GM19023 (cell line): ENCODE results near the gene TBC1D30.

Experiments used
- ATAC-seq: cut with Tn5 transposase; IDR thresholded peaks from one replicate; pipeline ENCODE4 v1.9.1; 2021; ENCODE audit warnings: mild to moderate bottlenecking, moderate library complexity; ENCODE audit not compliant: unreplicated experiment

Gene TBC1D30

DNA sequence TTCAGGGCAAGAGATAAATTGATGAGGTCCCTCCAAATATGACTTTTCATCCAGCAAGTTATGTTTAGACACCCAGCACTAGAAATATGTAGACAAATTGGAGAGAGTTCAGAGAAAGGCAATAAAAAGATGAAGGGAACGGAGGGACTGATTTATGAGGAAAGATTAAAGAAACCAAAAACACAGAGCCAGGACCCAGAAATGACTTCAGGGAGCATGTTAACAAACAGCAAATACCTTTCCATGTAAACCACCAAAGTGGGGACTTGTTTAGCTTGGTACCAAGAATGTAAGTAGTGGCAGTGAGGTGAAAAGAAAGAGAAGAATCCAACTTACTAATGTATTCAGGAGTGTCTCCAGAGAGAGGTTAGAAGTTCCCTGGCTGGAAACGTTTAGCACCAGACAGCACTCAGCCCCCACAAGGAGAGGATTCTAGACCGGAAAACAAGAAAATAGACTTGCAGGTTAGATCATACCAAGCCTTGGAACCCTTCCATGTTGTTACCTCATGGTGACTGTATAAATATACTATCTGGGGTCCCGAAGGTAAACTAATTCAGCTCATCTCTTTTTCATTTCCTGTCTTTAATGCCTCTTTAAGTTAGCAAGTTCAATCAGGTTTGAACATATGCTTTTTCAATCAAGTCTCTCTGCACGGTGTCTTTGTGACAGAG is 79.2 kb downstream of the TBC1D30 start:
- no peak for ATAC-seq

DNA sequence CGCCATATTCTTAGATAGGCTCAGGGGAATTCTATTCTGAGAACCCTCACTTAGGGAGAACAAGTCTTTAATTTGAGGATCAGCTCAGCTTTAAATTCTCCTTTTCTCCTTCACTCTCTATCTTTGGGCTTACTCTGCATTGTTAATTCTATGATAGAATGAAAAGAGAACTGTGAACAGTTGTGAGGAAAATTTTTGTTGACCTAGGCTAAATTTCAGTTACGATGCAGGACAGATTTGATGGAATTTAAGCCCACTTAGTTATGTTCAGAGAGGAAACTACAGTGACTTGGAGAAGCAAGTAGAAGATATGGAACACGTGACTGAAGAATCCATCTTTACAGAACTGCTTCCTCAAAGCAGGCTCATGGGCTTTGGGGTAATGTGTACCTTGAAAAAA is 82.7 kb downstream of the TBC1D30 start:
- ATAC-seq, result no peak

DNA sequence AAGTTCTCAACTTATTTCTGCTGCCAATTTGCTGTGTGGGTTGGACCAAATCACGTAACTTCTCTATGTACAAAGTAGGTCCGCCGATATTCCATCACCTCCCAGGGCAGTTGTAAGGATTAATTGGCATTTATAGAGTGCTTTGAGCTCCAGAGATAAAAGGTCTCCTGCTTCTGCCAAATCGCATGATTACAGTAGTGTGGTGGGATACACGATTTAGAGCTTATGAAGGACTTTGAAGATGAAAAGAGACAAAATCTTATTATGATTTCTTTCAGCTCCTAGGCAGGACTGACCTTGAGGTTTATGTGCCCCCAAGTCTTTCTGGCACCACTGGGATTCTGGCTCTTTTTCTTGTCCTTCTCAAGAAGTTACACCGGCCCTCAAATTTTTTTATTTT is 84.7 kb downstream of the TBC1D30 start:
- no peak for ATAC-seq

DNA sequence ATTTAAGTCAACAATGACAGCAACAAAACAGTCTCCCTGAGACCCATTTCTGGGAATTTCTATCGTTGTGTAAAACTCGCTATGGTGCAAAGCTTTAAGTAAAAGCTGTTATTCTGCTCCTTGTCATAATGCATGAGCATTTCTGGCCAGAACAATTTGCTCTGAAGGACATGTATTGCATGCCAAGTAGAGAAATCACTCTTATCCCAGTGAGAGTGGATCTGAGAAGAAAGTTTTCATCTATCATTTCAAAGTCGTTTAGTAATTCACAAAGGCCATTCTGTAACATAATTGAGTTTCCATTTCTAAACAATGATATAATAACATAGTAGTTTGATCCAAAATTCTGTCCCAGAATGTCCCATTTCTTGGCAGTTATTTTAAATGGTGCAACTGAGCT is 86.6 kb downstream of the TBC1D30 start:
- no peak for ATAC-seq

DNA sequence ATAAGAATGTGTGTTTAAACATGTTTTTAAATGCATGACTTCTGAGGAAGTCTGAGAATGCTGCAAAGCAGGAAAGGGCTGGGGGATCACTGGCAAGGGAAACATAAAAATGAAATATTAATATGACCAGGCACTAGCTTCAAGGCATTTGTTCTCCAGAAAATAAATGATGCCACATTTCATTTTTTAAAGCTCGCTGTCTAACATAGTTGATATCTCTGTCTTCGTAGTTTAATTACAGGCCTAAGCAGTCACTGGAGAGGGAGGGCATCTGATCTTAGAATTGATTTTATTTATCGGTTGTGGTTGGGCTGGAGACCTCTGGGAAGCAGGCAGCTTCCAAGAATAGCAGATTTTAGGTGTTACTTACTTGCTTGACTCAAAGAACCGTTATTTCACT is 87.5 kb downstream of the TBC1D30 start:
- ATAC-seq, result no peak

DNA sequence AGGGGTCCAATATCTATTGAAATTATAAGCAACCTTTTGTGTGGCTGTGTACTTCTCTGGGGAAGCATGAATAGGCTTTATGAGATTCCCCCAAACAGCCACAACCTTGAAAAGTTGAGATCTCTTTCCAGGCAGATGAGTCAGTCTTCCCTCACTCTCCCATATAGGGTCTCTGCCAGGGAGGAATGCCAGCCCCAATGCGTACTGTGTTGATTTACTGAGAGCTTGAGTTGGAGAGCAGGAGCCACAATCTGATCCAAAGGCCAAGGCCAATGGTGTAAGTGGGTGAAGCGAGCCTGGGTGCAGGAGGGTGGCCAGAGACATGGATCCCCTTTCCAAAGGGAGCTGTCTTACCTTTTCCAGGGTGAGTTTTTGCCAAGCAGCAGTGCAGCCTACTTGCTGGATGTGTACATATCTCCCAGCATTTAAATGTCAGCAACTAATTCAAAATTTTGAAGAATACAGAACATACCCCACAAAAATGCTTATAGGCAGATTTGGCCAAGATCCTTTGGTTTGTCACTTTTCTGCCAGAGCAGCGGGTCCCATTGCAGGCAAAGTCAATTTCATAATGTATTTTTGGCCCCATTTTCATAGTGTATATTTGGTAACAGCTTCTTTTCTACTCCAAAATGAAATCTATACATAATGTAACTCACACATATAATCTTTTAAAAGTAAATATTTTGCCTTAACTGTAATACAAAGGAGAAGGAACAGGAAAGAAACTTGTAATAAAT is 88.2 kb downstream of the TBC1D30 start:
- no peak for ATAC-seq

DNA sequence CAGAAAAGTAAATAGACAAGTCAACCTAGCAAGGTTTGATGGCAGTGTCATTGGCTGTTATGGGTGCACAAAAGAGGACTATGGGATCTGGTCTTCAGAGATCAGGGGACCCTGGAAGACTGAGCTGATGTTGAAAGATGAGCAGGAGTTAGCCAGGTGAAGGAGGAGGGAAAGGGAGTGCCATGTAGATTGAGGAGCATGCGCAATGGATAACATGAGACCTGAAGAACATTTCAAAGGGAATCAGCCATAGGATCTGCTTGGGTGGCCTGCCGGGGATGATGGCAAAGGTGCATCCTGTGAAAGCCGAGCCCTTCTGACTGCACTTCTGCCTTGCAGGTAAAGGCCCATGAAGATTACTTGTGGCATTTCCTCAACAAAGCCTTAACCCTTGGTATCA is 90.8 kb downstream of the TBC1D30 start:
- no peak for ATAC-seq

DNA sequence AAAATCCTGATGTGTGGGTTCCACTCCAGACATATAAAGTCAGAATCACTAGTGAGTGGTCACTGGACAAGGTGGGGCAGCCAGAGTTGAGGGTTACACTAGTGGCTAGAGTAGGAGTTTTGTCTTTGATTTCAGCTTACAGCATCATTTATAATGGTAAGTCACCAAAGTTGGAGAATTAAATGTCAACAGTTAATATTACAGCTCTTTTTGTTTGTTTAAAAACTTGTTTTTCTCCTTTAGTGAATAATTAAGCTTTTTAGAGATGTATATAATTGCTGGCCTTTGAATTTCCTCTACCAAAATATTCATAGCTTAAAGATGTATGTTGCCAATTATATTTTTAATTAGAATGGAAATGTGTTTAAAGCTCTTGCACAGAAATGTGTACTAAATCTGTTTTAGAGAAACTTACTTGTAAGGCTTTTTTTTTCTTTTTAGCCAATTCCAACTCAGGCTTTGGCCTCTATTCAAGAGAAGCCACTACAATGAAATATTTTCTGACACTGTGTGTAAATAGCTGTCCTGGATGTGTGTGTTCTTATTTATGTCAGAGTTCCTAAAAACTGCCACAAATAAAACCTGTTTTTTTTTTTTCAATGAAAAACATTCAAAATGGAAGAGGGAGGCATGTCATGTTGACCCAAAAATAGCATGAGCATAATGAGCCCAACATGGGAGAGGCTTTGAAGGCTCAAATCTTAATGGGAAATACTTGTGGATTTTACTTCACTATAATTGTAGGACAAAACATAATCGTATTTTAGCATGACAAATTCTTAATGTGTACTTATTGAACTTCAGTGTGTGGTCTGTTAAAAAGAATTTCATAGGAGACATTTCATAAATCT is 92.2 kb downstream of the TBC1D30 start:
- no peak for ATAC-seq

DNA sequence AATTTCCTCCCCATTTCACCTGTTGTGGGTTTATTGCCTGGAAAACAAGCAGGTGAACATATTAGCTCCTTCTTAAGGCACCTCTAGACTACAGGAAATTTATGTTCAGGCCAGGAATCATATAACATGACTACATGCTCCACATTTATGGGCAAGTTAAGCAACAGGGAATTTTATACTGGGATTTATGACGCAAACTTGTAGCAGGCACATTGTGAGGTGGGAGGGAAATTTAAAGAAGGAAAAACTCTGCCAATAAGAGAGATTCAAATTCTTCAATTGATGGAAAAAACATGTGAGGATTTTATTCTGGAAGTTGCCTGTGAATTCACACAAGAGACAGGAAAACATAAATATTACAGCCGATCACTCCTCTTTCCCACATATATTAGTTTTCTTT is 93.9 kb downstream of the TBC1D30 start:
- ATAC-seq, result no peak

DNA sequence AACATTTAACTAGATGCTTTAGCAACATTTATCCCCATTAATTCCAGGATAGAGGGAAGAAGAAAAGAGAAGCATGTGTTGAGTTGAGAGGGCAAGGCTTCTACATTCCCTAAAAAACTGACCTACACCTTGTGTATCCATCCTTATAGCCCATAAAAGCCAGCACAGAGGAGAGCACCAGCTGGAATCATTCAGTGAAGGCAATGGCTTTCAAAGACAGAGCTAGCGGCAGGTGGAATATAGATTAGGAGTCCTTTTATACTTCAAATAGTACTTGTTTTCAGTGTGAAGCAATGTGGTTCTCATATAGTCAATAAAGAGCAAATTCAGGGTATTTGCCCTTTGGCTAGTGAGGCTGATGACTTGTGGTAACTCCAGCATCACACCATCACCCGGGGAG is 94.4 kb downstream of the TBC1D30 start:
- ATAC-seq, result no peak

DNA sequence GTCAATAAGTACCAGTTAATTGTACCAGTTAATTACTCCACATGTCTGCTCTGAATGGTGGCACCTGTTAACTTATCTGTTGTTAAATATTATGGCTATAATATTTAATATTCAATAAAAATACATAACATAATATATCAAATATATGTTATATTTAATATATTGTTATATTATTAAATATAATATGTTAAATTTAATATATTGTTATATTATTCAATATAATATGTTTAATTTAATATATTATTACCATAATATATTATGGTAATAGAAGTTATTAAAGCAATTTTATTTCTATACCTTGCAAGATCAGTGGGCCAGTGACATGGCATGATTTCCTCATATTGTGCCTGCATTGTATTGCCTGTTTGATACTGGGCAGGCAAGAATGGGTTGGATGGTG is 98.4 kb downstream of the TBC1D30 start:
- no peak for ATAC-seq

DNA sequence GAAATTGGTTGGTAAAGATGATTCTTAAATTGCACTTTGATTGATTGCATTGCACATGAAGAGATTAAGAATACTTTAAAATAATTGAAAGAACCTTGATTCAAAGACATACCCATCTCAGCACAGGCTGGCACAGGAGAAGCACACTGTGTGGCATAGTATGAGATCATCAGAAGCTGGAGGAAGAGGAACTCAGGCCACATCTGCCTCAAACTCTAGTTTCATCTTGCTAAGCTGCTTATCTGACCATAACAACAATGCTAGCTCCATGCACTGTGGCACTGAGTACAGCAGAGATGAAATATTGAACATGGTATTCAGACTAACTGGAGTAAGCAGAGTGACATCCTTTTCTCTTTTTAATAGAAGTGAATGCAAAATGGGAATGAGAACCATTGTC is 99.1 kb downstream of the TBC1D30 start:
- ATAC-seq, result no peak
